Peyer's patch (tissue), 4 donors: ENCODE results near the gene LSM3. TPM values are rescaled to one million over a fixed set of nuclear protein-coding genes. Genes with fewer than 3 reads are reported as not detected.
"Not testable (repeated sequence)": the region's sequence is repeated elsewhere in the genome, so short reads cannot be mapped to it uniquely, and the experiment has no call there.

Source experiments
- DNase-seq, 3 donors: peaks; one replicate each; pipeline ENCODE4 v3.0.0-alpha.2; 2017 to 2019
- H3K27ac ChIP-seq, 4 donors: fragments of 200-600 bp; sonication (generic); one replicate each; pipeline ENCODE4 v1.5.1; 2016 to 2019
- H3K27me3 ChIP-seq, 2 donors: fragments of 200-600 bp; sonication (generic); one replicate each; pipeline ENCODE4 v1.5.1; 2019
- H3K36me3 ChIP-seq, 3 donors: fragments of 200-600 bp; sonication (generic); one replicate each; pipeline ENCODE4 v1.5.1; 2016 to 2019
- H3K4me1 ChIP-seq, 4 donors: fragments of 200-600 bp; sonication (generic); one replicate each; pipeline ENCODE4 v1.5.1; 2016 to 2019
- H3K4me3 ChIP-seq, 4 donors: fragments of 200-600 bp; sonication (generic); 1 replicate in 3 of 4; 2 replicates in 1 of 4; pipeline ENCODE4 v1.5.1; 2016 to 2019; ENCODE audit warnings: mild to moderate bottlenecking in 1 of 4
- H3K9me3 ChIP-seq, 4 donors: fragments of 200-600 bp; sonication (generic); one replicate each; pipeline ENCODE4 v1.5.1; 2016 to 2019; ENCODE audit warnings: mild to moderate bottlenecking in 1 of 4
- POLR2A ChIP-seq, 2 donors: fragments of 450-650 bp; IDR thresholded peaks; one replicate each; pipeline ENCODE4 v1.5.1; 2017; ENCODE audit warnings: antibody characterized with exemption in 2 of 2, mild to moderate bottlenecking in 2 of 2, moderate library complexity in 2 of 2
- total RNA-seq, 4 donors: library from RNA; depleted of rRNA; stranded (reverse); fragments of >200 nt; gene quantifications; one replicate each; pipeline ENCODE4 v1.1.0, GENCODE V29; 2016
- TF ChIP-seq, protein P1 (sequence below), 6 experiments: fragments of 450-650 bp in 4 of 6; fragments of 200-600 bp in 2 of 6; sonication (generic) in 1 of 6; IDR thresholded peaks; one replicate each; pipeline ENCODE4 v1.5.1; 2017 to 2019; ENCODE audit warnings: antibody characterized with exemption in 6 of 6, mild to moderate bottlenecking in 3 of 6, moderate library complexity in 1 of 6

The LSM3 gene
- total RNA-seq, 4 donors from 2014 or later, result 4.6 to 10.7 (median 7.0) TPM

DNA sequence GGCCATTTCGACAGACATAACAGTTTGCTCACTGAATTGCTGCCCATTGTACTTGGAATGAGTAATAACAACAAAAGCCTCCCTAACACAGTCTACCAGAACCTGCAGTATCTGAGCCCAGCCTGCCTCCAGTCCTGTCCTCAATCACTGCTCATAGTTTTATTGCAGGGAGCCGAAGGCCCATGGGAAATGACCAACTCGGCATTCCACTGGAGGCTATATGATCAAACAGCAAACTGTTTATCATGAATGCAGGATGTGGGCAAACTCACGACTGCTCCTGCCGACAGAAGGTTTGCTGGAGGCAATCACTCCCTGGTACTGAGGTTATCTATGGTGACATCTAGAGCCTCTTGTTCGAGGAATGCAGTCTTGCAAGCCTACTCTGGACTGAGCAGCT, 46.3 kb downstream of the LSM3 start:
- TF ChIP-seq, protein P1, sequence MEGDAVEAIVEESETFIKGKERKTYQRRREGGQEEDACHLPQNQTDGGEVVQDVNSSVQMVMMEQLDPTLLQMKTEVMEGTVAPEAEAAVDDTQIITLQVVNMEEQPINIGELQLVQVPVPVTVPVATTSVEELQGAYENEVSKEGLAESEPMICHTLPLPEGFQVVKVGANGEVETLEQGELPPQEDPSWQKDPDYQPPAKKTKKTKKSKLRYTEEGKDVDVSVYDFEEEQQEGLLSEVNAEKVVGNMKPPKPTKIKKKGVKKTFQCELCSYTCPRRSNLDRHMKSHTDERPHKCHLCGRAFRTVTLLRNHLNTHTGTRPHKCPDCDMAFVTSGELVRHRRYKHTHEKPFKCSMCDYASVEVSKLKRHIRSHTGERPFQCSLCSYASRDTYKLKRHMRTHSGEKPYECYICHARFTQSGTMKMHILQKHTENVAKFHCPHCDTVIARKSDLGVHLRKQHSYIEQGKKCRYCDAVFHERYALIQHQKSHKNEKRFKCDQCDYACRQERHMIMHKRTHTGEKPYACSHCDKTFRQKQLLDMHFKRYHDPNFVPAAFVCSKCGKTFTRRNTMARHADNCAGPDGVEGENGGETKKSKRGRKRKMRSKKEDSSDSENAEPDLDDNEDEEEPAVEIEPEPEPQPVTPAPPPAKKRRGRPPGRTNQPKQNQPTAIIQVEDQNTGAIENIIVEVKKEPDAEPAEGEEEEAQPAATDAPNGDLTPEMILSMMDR (IDR thresholded peaks at IDR 0.05), result no peak
- no peak for TF ChIP-seq POLR2A (IDR thresholded peaks at IDR 0.05)
- peaks cover 0 to 33% (median 3%) of the 10 kb centered on the region in 4 donors for H3K4me1 ChIP-seq
- DNase-seq, result peak in 1 of 3 donors; percentile 45

DNA sequence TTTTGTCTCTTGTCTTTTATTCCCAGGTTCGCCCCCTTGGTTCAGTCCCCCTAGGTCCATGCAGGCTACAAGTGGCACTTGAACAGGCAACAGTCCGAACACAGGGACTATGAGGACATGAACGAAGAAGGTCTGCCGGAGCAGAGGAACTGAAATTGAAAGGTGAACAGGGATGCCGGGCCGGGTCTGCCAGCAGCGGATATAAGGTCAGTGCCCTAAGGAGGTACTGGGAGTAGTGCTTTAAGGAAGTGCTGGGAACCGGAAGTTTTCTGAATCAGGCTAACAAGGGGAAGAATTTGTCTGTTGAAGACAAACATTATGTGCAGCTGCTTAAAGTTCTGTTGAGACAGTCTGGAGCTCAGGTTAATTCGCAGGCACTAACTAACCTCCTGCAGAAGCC, 46.8 kb downstream of the LSM3 start:
- DNase-seq, result peak in 1 of 3 donors; percentile 53
- Histone ChIP-seq H3K27ac (peak overlapping the region in 1 of 4 donors; percentile 32), H3K36me3 (no peaks in the 10 kb centered on the region), H3K9me3 (no peaks in the 10 kb centered on the region), H3K4me1 (peaks cover 0 to 34% (median 3%) of the 10 kb centered on the region in 4 donors), H3K27me3 (no peaks in the 10 kb centered on the region), H3K4me3 (no peak overlapping the region)
- TF ChIP-seq POLR2A (IDR thresholded peaks at IDR 0.05), result no peak
- TF ChIP-seq, protein P1 (IDR thresholded peaks at IDR 0.05), result no peak

More for the DNA sequence above, 46.3 kb downstream of the LSM3 start:
- Histone ChIP-seq H3K27me3 (no peaks in the 10 kb centered on the region), H3K36me3 (no peaks in the 10 kb centered on the region), H3K4me3 (no peak overlapping the region), H3K9me3 (no peaks in the 10 kb centered on the region), H3K27ac (peak overlapping the region in 1 of 4 donors; percentile 32)

- H3K27ac ChIP-seq, result peak overlapping the region in 1 of 4 donors; percentile 37
- peaks cover 0 to 34% (median 3%) of the 10 kb centered on the region in 4 donors for H3K4me1 ChIP-seq
- H3K36me3 ChIP-seq, H3K4me3 ChIP-seq, H3K9me3 ChIP-seq, H3K27me3 ChIP-seq: not testable (repeated sequence)
- DNase-seq, result peak in 1 of 3 donors; percentile 48
These were observed 47.7 kb downstream of the LSM3 start for GRCh38 chr3:14226351-14226750.

GRCh38 chr3:14227856-14228255, 49.2 kb downstream of the LSM3 start:
- Histone ChIP-seq H3K36me3 (no peaks in the 10 kb centered on the region), H3K27ac (peak overlapping the region in 2 of 4 donors; percentile 58 to 74), H3K9me3 (no peaks in the 10 kb centered on the region), H3K27me3 (no peaks in the 10 kb centered on the region), H3K4me3 (no peak overlapping the region), H3K4me1 (peaks cover 0 to 34% (median 3%) of the 10 kb centered on the region in 4 donors)
- TF ChIP-seq POLR2A (IDR thresholded peaks at IDR 0.05), result no peak
- TF ChIP-seq, protein P1 (IDR thresholded peaks at IDR 0.05), result peak in 1 of 6 experiments; percentile 5
- peak in 1 of 3 donors; percentile 42 for DNase-seq

DNA sequence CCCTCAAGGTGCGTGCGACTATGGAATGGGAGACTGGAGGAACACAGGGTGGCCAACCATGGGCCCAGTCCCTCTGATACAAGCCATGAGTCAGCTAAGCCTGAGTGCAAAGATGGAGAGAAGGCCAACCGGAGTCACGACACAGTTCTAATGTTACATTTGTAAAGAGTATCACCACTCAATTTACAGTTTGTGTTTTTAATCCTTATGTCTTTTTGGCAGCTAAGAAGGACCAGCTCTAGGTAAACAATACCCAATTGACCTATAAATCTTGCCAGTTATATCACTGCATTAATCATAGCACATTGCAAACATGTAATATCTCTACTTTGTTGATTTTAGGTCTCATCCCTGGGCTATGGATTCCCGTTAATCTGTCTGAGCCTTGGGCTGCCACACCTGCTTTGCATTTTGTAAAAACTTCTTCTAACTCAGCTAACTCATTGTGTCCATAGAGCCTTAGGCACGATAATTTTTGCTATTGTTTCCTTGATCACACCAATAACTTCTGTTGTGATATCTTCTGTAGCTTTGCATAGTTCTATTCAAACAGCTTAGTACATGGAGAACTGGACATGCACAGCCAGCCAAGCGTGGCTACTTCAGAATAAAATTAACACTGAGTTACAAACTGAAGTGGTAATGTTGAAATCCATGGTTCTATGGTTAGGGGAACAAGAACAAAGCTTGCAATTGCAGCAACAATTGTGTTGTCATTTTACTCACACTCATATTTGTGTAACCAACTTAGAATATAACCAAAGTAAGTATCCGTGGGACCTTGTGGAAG, 50.3 kb downstream of the LSM3 start:
- Histone ChIP-seq H3K4me3 (no peak overlapping the region), H3K27ac (peak overlapping the region in 2 of 4 donors; percentile 58 to 74), H3K36me3 (no peaks in the 10 kb centered on the region), H3K9me3 (no peaks in the 10 kb centered on the region), H3K4me1 (peaks cover 0 to 38% (median 3%) of the 10 kb centered on the region in 4 donors), H3K27me3 (no peaks in the 10 kb centered on the region)
- DNase-seq, result peak in 1 of 3 donors; percentile 39
- no peak for TF ChIP-seq POLR2A (IDR thresholded peaks at IDR 0.05)

GRCh38 chr3:14229695-14230094, 51.1 kb downstream of the LSM3 start:
- not testable (repeated sequence) for H3K36me3 ChIP-seq, H3K4me3 ChIP-seq, H3K9me3 ChIP-seq, H3K27me3 ChIP-seq
- peak overlapping the region in 1 of 4 donors; percentile 74 for H3K27ac ChIP-seq
- DNase-seq, result peak in 1 of 3 donors; percentile 22
- H3K4me1 ChIP-seq, result peaks cover 0 to 42% (median 3%) of the 10 kb centered on the region in 4 donors

DNA sequence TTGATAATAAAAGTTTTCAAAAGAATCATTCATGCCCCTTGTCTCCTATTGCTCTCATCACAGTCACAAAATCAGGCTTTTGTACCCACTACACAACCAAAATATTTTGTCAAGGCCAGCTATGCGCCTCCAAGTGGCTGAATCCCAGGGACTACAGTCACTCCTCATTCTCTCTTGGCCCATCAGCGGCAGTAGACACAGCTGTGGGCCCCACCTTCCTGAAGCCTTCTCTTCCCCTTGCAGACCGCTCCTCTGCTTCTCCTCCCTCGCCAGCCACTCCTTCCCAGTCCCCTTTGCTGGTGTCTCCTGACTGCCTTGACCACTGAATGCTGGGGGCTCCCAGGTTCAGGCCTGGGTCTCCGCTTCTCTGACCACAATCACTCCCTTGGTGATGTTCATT, 52.1 kb downstream of the LSM3 start:
- H3K4me1 ChIP-seq, result peaks cover 0 to 35% (median 3%) of the 10 kb centered on the region in 4 donors
- no peaks in the 10 kb centered on the region for H3K9me3 ChIP-seq
- no peaks in the 10 kb centered on the region for H3K27me3 ChIP-seq
- H3K36me3 ChIP-seq, result no peaks in the 10 kb centered on the region
- DNase-seq, result peak in 1 of 3 donors; percentile 23
- TF ChIP-seq, protein P1 (IDR thresholded peaks at IDR 0.05), result no peak
- TF ChIP-seq POLR2A (IDR thresholded peaks at IDR 0.05), result no peak
- no peak overlapping the region for H3K27ac ChIP-seq
- no peak overlapping the region for H3K4me3 ChIP-seq
